Measurements from ENCODE around the gene MAP4K4. TPM values are rescaled to one million over a fixed set of nuclear protein-coding genes. Genes with fewer than 3 reads are reported as not detected.

Gene MAP4K4
- total RNA-seq, 2 donors from 2014 or later: 47.5 to 50.4 TPM

GRCh38 chr2:101735166-101735533, 37.6 kb downstream of the MAP4K4 start:
- Histone ChIP-seq H3K27ac (peak overlapping the region; percentile 56 to 66), H3K4me3 (no peak overlapping the region), H3K4me1 (peaks cover 0 to 71% of the 10 kb centered on the region in 2 donors), H3K9me3 (no peaks in the 10 kb centered on the region), H3K27me3 (no peaks in the 10 kb centered on the region), H3K36me3 (no peaks in the 10 kb centered on the region)
- DNase-seq (ENCODE audit: low spot score): no peak
- no peak for TF ChIP-seq CTCF (IDR thresholded peaks at IDR 0.05)

GRCh38 chr2:101736233-101736632, 38.7 kb downstream of the MAP4K4 start:
- H3K4me3 ChIP-seq: no peak overlapping the region
- no peaks in the 10 kb centered on the region for H3K36me3 ChIP-seq
- H3K27me3 ChIP-seq: no peaks in the 10 kb centered on the region
- TF ChIP-seq CTCF (IDR thresholded peaks at IDR 0.05): no peak
- H3K4me1 ChIP-seq: peaks cover 0 to 74% of the 10 kb centered on the region in 2 donors
- H3K9me3 ChIP-seq: no peaks in the 10 kb centered on the region
- no peak for DNase-seq (ENCODE audit: low spot score)
- H3K27ac ChIP-seq: peak overlapping the region; percentile 56 to 66

GRCh38 chr2:101736861-101737291, 39.4 kb downstream of the MAP4K4 start:
- DNase-seq (ENCODE audit: low spot score): no peak
- H3K4me1 ChIP-seq: peaks cover 0 to 78% of the 10 kb centered on the region in 2 donors

GRCh38 chr2:101737478-101738255, 40.2 kb downstream of the MAP4K4 start:
- Histone ChIP-seq H3K4me3 (no peak overlapping the region), H3K27ac (peak overlapping the region; percentile 29 to 66), H3K27me3 (no peaks in the 10 kb centered on the region), H3K9me3 (no peaks in the 10 kb centered on the region), H3K36me3 (no peaks in the 10 kb centered on the region), H3K4me1 (peaks cover 0 to 78% of the 10 kb centered on the region in 2 donors)
- DNase-seq (ENCODE audit: low spot score): no peak
- TF ChIP-seq CTCF (IDR thresholded peaks at IDR 0.05): no peak

More at GRCh38 chr2:101736861-101737291, 39.4 kb downstream of the MAP4K4 start:
- H3K36me3 ChIP-seq: no peaks in the 10 kb centered on the region
- H3K27me3 ChIP-seq: no peaks in the 10 kb centered on the region
- no peaks in the 10 kb centered on the region for H3K9me3 ChIP-seq
- peak overlapping the region; percentile 56 to 66 for H3K27ac ChIP-seq
- H3K4me3 ChIP-seq: no peak overlapping the region
- no peak for TF ChIP-seq CTCF (IDR thresholded peaks at IDR 0.05)

GRCh38 chr2:101738649-101739048, 41.1 kb downstream of the MAP4K4 start:
- no peak for DNase-seq (ENCODE audit: low spot score)
- Histone ChIP-seq H3K36me3 (no peaks in the 10 kb centered on the region), H3K27me3 (no peaks in the 10 kb centered on the region), H3K9me3 (no peaks in the 10 kb centered on the region), H3K27ac (peak overlapping the region; percentile 29 to 66), H3K4me1 (peaks cover 0 to 78% of the 10 kb centered on the region in 2 donors), H3K4me3 (no peak overlapping the region)
- TF ChIP-seq CTCF (IDR thresholded peaks at IDR 0.05): no peak

Data from right atrium auricular region (tissue), 2 donors.